PC-3 (cell line): Measurements from ENCODE around the gene KRTAP13-1. TPM values are rescaled to one million over a fixed set of nuclear protein-coding genes. Genes with fewer than 3 reads are reported as not detected.

ENCODE experiments used
- ATAC-seq: fragments of 200-7000 bp; cut with Tn5 transposase; 2 replicates; pipeline ENCODE4 v1.9.1; 2020; ENCODE audit warnings: mild to moderate bottlenecking, moderate library complexity
- BruUV-seq: library from RNA; stranded (reverse); fragments of 400-500 nt; replicated peaks from 2 replicates; lab custom pipeline; 2021; lab: Mats Ljungman, UMichigan
- CTCF ChIA-PET: fragments of 300-600 bp; sonication (Branson Sonifier 250); formaldehyde crosslinking; loops from one replicate; lab custom pipeline; 2022; ENCODE audit warnings: antibody characterized with exemption; lab: Charles Lee
- POLR2A ChIA-PET: fragments of 300-600 bp; sonication (Branson Sonifier 250); formaldehyde crosslinking; loops from one replicate; lab custom pipeline; 2022; ENCODE audit warnings: antibody characterized with exemption; ENCODE audit not compliant: unreplicated experiment; lab: Charles Lee
- DNase-seq: peaks from one replicate; pipeline ENCODE4 v3.0.0-alpha.2; 2015
- H2AFZ ChIP-seq: fragments of 300-600 bp; sonication (generic); 2 replicates; pipeline ENCODE4 v1.6.0; 2016; ENCODE audit warnings: antibody characterized with exemption, low read length
- H3F3A ChIP-seq: fragments of 300-600 bp; sonication (generic); one replicate; pipeline ENCODE4 v1.6.0; 2017; ENCODE audit warnings: antibody characterized with exemption, low read length, control low read depth, mild to moderate bottlenecking; ENCODE audit not compliant: unreplicated experiment
- H3K27ac ChIP-seq: fragments of 300-600 bp; sonication (generic); 2 replicates; pipeline ENCODE4 v1.5.1; 2016; ENCODE audit warnings: mild to moderate bottlenecking, low read length
- H3K27me3 ChIP-seq: fragments of 300-600 bp; sonication (generic); 2 replicates; pipeline ENCODE4 v1.6.1; 2016; ENCODE audit warnings: low read length, mixed read lengths
- H3K36me3 ChIP-seq: fragments of 300-600 bp; sonication (generic); 2 replicates; pipeline ENCODE4 v1.6.1; 2016; ENCODE audit warnings: low read depth, mixed run types, low read length, mixed read lengths
- H3K4me1 ChIP-seq: fragments of 300-600 bp; sonication (generic); 2 replicates; pipeline ENCODE4 v1.5.1; 2016; ENCODE audit warnings: low read length; ENCODE audit not compliant: insufficient read depth
- H3K4me2 ChIP-seq: fragments of 300-600 bp; sonication (generic); 2 replicates; pipeline ENCODE4 v1.6.0; 2016; ENCODE audit warnings: low read length
- H3K4me3 ChIP-seq: fragments of 300-600 bp; sonication (generic); 2 replicates; pipeline ENCODE4 v1.5.1; 2016; ENCODE audit warnings: mild to moderate bottlenecking, low read length, mixed read lengths
- H3K79me2 ChIP-seq: fragments of 300-600 bp; sonication (generic); 2 replicates; pipeline ENCODE4 v1.6.1; 2017; ENCODE audit warnings: low read length, mixed read lengths
- H3K9ac ChIP-seq: fragments of 300-600 bp; sonication (generic); 2 replicates; pipeline ENCODE4 v1.6.0; 2016; ENCODE audit warnings: mild to moderate bottlenecking, low read length
- H3K9me2 ChIP-seq: fragments of 300-600 bp; sonication (generic); replicated peaks from 2 replicates; pipeline ENCODE4 v1.6.1; 2016; ENCODE audit warnings: mixed run types, low read length, mixed read lengths
- H3K9me3 ChIP-seq: fragments of 300-600 bp; sonication (generic); 2 replicates; pipeline ENCODE4 v1.6.1; 2016; ENCODE audit warnings: low read length, mixed read lengths
- H4K20me1 ChIP-seq: fragments of 300-600 bp; sonication (generic); 2 replicates; pipeline ENCODE4 v1.6.1; 2016; ENCODE audit warnings: low read length, mixed read lengths
- EZH2 ChIP-seq: fragments of 300-600 bp; sonication (generic); IDR thresholded peaks from one replicate; pipeline ENCODE4 v1.6.1; 2017; ENCODE audit warnings: antibody characterized with exemption, mild to moderate bottlenecking, low read length; ENCODE audit not compliant: unreplicated experiment
- EZH2phosphoT487 ChIP-seq: fragments of 300-600 bp; sonication (generic); IDR thresholded peaks from 2 replicates; pipeline ENCODE4 v1.6.1; 2018; ENCODE audit warnings: mild to moderate bottlenecking, antibody characterized with exemption, low read length, borderline replicate concordance
- intact Hi-C: fragments of 100-400 bp; cut with micrococcal nuclease; formaldehyde crosslinking; loops from 2 replicates; pipeline ENCODE4 v1.9.0; 2023
- total RNA-seq: library from RNA; depleted of rRNA; stranded (reverse); fragments of >200 nt; gene quantifications from 2 replicates; pipeline ENCODE4 v1.2.3, GENCODE V29; 2014
- TF ChIP-seq, protein P1 (sequence below): fragments of 300-600 bp; sonication (generic); conservative IDR thresholded peaks from 2 replicates; pipeline ENCODE4 v1.5.1; 2017; ENCODE audit warnings: antibody characterized with exemption, low read depth, mild to moderate bottlenecking, low read length

The KRTAP13-1 gene
- total RNA-seq, 1 experiment from 2014 or later, result not detected

DNA sequence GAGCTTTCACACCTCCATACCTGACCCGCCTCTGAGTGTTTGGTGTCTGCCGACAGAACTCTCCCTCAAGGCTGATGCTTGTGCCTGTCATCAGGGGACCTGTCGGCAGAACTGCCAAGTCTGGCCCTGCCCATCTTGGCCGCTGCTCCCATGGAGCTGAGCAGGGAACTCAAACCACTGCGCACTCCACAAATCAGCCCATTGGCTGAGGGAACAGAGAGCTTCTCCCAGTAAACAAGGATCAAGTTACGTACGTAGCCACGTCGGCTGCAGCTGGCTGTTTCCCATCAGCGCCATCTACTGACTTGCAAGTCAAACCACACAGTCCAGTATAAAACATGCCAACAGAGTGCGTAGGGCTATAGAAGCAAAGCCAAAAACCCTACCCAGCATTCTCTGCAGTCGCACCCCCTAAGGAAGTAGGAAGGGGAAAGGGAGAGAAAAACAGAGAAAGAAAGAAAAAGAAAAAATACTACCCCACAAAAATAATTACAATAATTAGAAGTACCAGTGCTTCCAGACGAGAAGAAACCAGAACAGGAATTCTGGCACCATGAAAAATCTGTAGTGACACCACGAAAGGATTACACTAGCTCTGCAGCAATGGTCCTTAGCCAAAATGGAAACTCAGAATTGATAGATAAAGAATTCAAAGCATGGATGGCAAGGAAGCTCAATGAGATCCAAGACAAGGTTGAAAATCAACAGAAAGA, 13.1 kb downstream of the KRTAP13-1 start:
- no peaks in the 10 kb centered on the region for H3F3A ChIP-seq
- peak overlapping the region; percentile 52 for H2AFZ ChIP-seq
- intact Hi-C loops, result loop anchor here (1.0 to 2.0 kb wide), 2 partner anchors 68 to 364 kb away; no protein-coding TSS in a partner anchor
- no peaks in the 10 kb centered on the region for H3K36me3 ChIP-seq
- H3K4me1 ChIP-seq, result no peaks in the 10 kb centered on the region
- no peaks in the 10 kb centered on the region for H3K9me3 ChIP-seq
- no peak overlapping the region for H3K27ac ChIP-seq
- H4K20me1 ChIP-seq, result no peaks in the 10 kb centered on the region
- ChIA-PET CTCF (interaction anchor here (0.5 to 1.0 kb wide), 3 partner anchors 25 to 880 kb away, joined by 3 read pairs; no protein-coding TSS in a partner anchor), POLR2A (no interaction called here)
- H3K9me2 ChIP-seq, result no peaks in the 10 kb centered on the region
- H3K4me3 ChIP-seq, result 0 out of 2 replicates have a peak overlapping the region, but pooled peaks have one; percentile 3
- peak overlapping the region; percentile 55 for H3K4me2 ChIP-seq
- TF ChIP-seq EZH2, result no peak
- no peak for TF ChIP-seq EZH2phosphoT487
- TF ChIP-seq, protein P1, sequence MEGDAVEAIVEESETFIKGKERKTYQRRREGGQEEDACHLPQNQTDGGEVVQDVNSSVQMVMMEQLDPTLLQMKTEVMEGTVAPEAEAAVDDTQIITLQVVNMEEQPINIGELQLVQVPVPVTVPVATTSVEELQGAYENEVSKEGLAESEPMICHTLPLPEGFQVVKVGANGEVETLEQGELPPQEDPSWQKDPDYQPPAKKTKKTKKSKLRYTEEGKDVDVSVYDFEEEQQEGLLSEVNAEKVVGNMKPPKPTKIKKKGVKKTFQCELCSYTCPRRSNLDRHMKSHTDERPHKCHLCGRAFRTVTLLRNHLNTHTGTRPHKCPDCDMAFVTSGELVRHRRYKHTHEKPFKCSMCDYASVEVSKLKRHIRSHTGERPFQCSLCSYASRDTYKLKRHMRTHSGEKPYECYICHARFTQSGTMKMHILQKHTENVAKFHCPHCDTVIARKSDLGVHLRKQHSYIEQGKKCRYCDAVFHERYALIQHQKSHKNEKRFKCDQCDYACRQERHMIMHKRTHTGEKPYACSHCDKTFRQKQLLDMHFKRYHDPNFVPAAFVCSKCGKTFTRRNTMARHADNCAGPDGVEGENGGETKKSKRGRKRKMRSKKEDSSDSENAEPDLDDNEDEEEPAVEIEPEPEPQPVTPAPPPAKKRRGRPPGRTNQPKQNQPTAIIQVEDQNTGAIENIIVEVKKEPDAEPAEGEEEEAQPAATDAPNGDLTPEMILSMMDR, result peak; percentile 83
- DNase-seq (peak; percentile 93), ATAC-seq (peak; percentile 100)
- H3K9ac ChIP-seq, result no peak overlapping the region
- H3K27me3 ChIP-seq, result peaks cover 19% of the 10 kb centered on the region; the same call in 1 of the 2 replicates
- no TSS peak for BruUV-seq
- no peaks in the 10 kb centered on the region for H3K79me2 ChIP-seq

DNA sequence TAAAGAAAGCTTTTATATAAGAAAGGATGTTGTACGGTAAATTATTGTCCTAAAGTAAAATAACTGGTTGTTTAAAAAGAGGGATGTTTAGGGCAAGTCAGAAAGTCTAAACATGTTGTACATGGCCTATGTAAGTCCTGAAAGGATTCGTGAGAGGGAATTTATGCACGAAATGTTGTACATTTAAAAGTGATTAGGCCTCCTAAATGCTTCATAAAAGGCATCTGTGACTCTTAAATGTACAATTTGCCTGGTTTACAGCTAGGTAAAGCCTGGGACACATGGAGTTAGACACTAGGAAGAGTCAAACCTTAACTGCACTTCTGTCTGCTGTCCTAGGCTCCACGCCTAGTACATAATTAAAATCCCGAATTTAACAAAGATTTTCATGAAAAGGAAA, 20.2 kb downstream of the KRTAP13-1 start:
- H3K9me2 ChIP-seq, result no peaks in the 10 kb centered on the region
- H3F3A ChIP-seq, result no peaks in the 10 kb centered on the region
- H3K4me3 ChIP-seq, result no peak overlapping the region
- ChIA-PET CTCF (no interaction called here), POLR2A (no interaction called here)
- H3K9me3 ChIP-seq, result 0 out of 2 replicates have a peak, but pooled peaks cover 8% of the 10 kb centered on the region
- TF ChIP-seq, protein P1, result no peak
- TF ChIP-seq EZH2, result no peak
- no peak for TF ChIP-seq EZH2phosphoT487
- peaks cover 16% of the 10 kb centered on the region; the same call in 1 of the 2 replicates for H3K27me3 ChIP-seq
- no peaks in the 10 kb centered on the region for H3K4me1 ChIP-seq
- H3K9ac ChIP-seq, result no peak overlapping the region
- intact Hi-C loops, result no loop called here
- ATAC-seq (no peak), DNase-seq (no peak)
- no peaks in the 10 kb centered on the region for H3K79me2 ChIP-seq
- H3K36me3 ChIP-seq, result no peaks in the 10 kb centered on the region
- H4K20me1 ChIP-seq, result no peaks in the 10 kb centered on the region
- no peak overlapping the region for H3K27ac ChIP-seq
- no peak overlapping the region for H2AFZ ChIP-seq
- H3K4me2 ChIP-seq, result no peak overlapping the region
- no TSS peak for BruUV-seq

DNA sequence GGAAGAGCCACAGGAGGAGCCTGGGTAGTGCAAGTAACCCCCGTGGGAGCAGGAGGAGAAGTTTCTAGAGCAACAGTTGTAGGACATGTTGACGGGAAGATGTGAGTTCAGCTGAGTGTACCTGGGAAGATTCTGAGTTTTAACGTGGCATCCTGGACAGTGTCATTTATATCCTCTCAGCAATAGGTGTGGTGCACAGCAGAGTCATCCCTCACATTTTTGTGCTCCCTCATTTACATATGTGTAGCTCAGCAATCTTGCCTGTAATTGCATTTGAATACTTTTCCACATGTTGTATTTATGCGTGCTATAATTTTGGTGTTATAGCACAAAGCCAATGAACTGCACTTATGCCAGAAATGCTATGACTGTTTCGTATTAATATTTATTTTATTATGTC, 30.0 kb downstream of the KRTAP13-1 start, which contains the start of gene KRTAP13-3:
Gene KRTAP13-3 (minus strand): TSS at position 101 of the 400 bp plus-strand sequence. CDS start 14 bp downstream, at position 87.
- no TSS peak for BruUV-seq
- Histone ChIP-seq H3K9ac (no peak within 1 kb of the TSS), H4K20me1 (no peaks in the 10 kb centered on the region), H2AFZ (no peak within 1 kb of the TSS), H3K4me1 (no peaks in the 10 kb centered on the region), H3K4me3 (no peak within 1 kb of the TSS), H3K9me2 (no peaks in the 10 kb centered on the region), H3K4me2 (no peak within 1 kb of the TSS), H3K27ac (no peak within 1 kb of the TSS), H3K9me3 (no peaks in the 10 kb centered on the region), H3K27me3 (peaks cover 39% of the 10 kb centered on the region), H3K79me2 (no peaks in the 10 kb centered on the region), H3K36me3 (no peaks in the 10 kb centered on the region), H3F3A (no peaks in the 10 kb centered on the region)
- ChIA-PET POLR2A (no interaction called here), CTCF (no interaction called here)
- TF ChIP-seq EZH2phosphoT487 (no peak), EZH2 (no peak)
- TF ChIP-seq, protein P1, result no peak
- intact Hi-C loops, result no loop called here
- ATAC-seq, result no peak
- no peak for DNase-seq
